Progenitor cell of endocrine pancreas (in vitro differentiated cells): ENCODE measurements around the gene IL4. TPM values are rescaled to one million over a fixed set of nuclear protein-coding genes. Genes with fewer than 3 reads are reported as not detected.

Source experiments
- DNase-seq: peaks from one replicate; pipeline ENCODE4 v3.0.0; 2021; ENCODE audit warnings: low spot score; ENCODE audit not compliant: unreplicated experiment
- H3K27ac Mint-ChIP-seq: 2 replicates; pipeline ENCODE4 v1.8.0; 2021; ENCODE audit warnings: mild to moderate bottlenecking, moderate library complexity, mixed read lengths
- H3K27me3 Mint-ChIP-seq: 2 replicates; pipeline ENCODE4 v1.8.0; 2021; ENCODE audit warnings: mixed read lengths
- H3K36me3 Mint-ChIP-seq: 2 replicates; pipeline ENCODE4 v1.8.0; 2022; ENCODE audit warnings: mixed read lengths; ENCODE audit not compliant: insufficient read depth
- H3K4me1 Mint-ChIP-seq: 2 replicates; pipeline ENCODE4 v1.8.0; 2021; ENCODE audit warnings: low read depth, mixed read lengths
- H3K4me3 Mint-ChIP-seq: 2 replicates; pipeline ENCODE4 v1.8.0; 2021; ENCODE audit warnings: low read depth, mild to moderate bottlenecking, moderate library complexity, mixed read lengths
- H3K9me3 Mint-ChIP-seq: 2 replicates; pipeline ENCODE4 v1.8.0; 2021; ENCODE audit warnings: low read depth, mixed read lengths
- CTCF ChIP-seq: fragments of 200-600 bp; sonication (generic); IDR thresholded peaks from one replicate; pipeline ENCODE4 v1.5.0; 2021; ENCODE audit warnings: antibody characterized with exemption, mild to moderate bottlenecking; ENCODE audit not compliant: unreplicated experiment
- total RNA-seq: library from RNA; stranded (reverse); gene quantifications from 2 replicates; pipeline ENCODE4 v1.2.1, GENCODE V29; 2021

The IL4 gene
- total RNA-seq, 1 donor from 2014 or later: not detected

DNA sequence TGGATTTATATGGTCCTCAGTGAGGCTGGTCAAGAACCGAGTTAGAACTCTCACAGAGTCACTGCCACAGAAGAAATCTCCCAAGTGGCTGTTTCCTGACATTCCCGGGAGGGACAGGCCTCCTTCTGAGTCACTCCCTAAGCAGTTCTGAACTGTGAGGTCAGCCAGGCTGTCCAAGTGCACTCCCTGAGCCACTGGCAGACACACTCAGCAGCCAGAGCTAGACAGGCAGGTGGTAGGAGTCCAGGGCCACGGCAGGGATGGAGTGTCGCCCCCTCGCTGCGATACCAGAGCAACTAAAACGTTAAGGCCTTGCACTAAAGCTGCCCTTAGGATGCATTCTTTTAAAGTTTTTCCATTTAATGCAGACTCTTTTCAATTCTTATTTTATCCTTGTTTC, 3.4 kb downstream of the IL4 start:
- Mint-ChIP-seq H3K9me3 (no peaks in the 10 kb centered on the region), H3K27me3 (peaks cover 19% of the 10 kb centered on the region), H3K4me3 (no peak overlapping the region), H3K4me1 (peaks cover 2% of the 10 kb centered on the region), H3K27ac (no peak overlapping the region), H3K36me3 (no peaks in the 10 kb centered on the region)
- no peak for DNase-seq
- TF ChIP-seq CTCF: peak; percentile 13

DNA sequence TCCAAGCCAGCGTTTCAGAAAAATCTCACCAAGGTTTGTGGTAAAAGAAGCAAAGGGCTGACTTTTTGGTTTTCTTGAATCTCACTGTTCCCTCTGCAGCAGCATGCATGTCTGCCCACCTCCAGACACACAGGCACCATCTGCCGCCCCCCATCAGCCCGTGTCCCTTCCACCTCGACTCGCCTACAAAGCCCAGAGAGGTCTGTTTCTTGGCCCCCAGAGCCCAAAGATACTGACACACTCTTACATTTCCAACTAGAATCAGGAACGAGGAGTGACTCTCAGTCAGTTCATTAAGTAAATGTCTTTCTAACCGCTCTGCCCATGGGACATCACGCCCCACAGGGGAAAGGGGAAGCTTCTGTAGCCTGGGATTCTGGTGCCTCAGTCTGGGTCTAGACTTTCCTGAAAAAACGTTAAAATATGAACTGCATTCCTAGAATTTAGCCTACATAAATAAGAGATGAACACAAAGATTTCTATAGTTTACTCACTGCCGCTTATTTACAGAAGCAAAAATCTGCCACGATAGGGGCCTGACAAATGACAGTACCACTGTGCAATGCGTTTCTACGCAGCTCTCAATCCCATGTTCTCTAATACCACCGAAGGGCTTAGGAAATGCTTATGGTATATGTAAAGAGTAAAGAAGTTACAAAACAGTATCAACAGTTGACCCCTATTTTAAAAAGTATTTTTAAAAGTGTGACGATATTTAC, 4.1 kb downstream of the IL4 start:
- no peaks in the 10 kb centered on the region for H3K36me3 Mint-ChIP-seq
- DNase-seq: no peak

DNA sequence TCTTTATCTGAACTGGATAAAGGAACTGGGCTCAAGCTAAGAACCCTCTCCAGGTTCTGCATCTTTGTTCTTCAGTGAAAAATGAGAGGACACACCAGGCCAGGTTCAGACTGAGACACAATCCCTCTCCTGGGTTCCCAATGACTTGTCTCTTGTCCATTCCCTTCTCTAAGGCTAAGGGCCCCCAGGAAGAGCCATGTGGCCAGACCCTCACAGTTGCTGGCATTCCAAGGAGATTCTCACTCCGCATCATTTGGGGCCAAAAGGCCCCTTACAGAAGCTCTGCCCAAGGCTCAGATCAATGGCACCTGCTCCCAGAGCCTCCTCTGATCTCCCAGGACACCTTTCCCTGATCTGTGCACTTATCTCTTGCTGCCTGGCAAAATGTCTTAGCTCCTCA, 4.9 kb downstream of the IL4 start:
- peaks cover 2% of the 10 kb centered on the region for H3K4me1 Mint-ChIP-seq
- H3K36me3 Mint-ChIP-seq: no peaks in the 10 kb centered on the region
- no peak overlapping the region for H3K27ac Mint-ChIP-seq
- H3K27me3 Mint-ChIP-seq: peaks cover 16% of the 10 kb centered on the region
- no peak overlapping the region for H3K4me3 Mint-ChIP-seq
- TF ChIP-seq CTCF: no peak
- H3K9me3 Mint-ChIP-seq: no peaks in the 10 kb centered on the region
- no peak for DNase-seq

More for the DNA sequence above, 4.1 kb downstream of the IL4 start:
- Mint-ChIP-seq H3K4me3 (no peak overlapping the region), H3K4me1 (peaks cover 2% of the 10 kb centered on the region), H3K9me3 (no peaks in the 10 kb centered on the region), H3K27me3 (peaks cover 19% of the 10 kb centered on the region), H3K27ac (peak overlapping the region; percentile 68)
- no peak for TF ChIP-seq CTCF

- Mint-ChIP-seq H3K4me1 (no peaks in the 10 kb centered on the region), H3K4me3 (no peak overlapping the region), H3K36me3 (no peaks in the 10 kb centered on the region), H3K9me3 (no peaks in the 10 kb centered on the region), H3K27me3 (peaks cover 12% of the 10 kb centered on the region), H3K27ac (no peak overlapping the region)
- DNase-seq: no peak
- TF ChIP-seq CTCF: no peak
Measured at GRCh38 chr5:132679166-132679565, 5.4 kb downstream of the IL4 start.

- no peaks in the 10 kb centered on the region for H3K36me3 Mint-ChIP-seq
- no peak overlapping the region for H3K27ac Mint-ChIP-seq
- no peaks in the 10 kb centered on the region for H3K9me3 Mint-ChIP-seq
- TF ChIP-seq CTCF: no peak
- no peak for DNase-seq
- no peaks in the 10 kb centered on the region for H3K4me1 Mint-ChIP-seq
- no peak overlapping the region for H3K4me3 Mint-ChIP-seq
- peaks cover 7% of the 10 kb centered on the region for H3K27me3 Mint-ChIP-seq
Measured at GRCh38 chr5:132679717-132680380, 6.1 kb downstream of the IL4 start.
